SK-N-SH (cell line): ENCODE measurements around the gene CCDC194. TPM values are rescaled to one million over a fixed set of nuclear protein-coding genes. Genes with fewer than 3 reads are reported as not detected.

Source experiments
- CHD2 ChIP-seq: fragments of 150-350 bp; IDR thresholded peaks from 2 replicates; pipeline ENCODE4 v1.6.1; 2018; ENCODE audit warnings: low read length; ENCODE audit not compliant: partially characterized antibody
- EP300 ChIP-seq, 2 experiments: IDR thresholded peaks; 2 replicates each; pipeline versions ENCODE4 v1.4.0 to v1.6.1; 2012; ENCODE audit warnings: borderline replicate concordance in 1 of 2, low read depth in 1 of 2, low read length in 1 of 2
- FOSL2 ChIP-seq: IDR thresholded peaks from 2 replicates; pipeline ENCODE4 v1.4.0; 2012; ENCODE audit warnings: low read depth, mild to moderate bottlenecking, moderate library complexity, borderline replicate concordance
- FOXJ3 ChIP-seq: sonication (generic); formaldehyde crosslinking; IDR thresholded peaks from 2 replicates; pipeline ENCODE4 v1.5.1; 2020; ENCODE audit warnings: mild to moderate bottlenecking, missing genetic modification reagents
- FOXM1 ChIP-seq: IDR thresholded peaks from 2 replicates; pipeline ENCODE4 v1.4.0; 2012; ENCODE audit warnings: low read depth, mild to moderate bottlenecking
- GATA2 ChIP-seq: sonication (generic); formaldehyde crosslinking; IDR thresholded peaks from 2 replicates; pipeline ENCODE4 v1.5.0; 2020; ENCODE audit warnings: mild to moderate bottlenecking, missing genetic modification reagents
- IRF3 ChIP-seq: fragments of 150-350 bp; IDR thresholded peaks from 2 replicates; pipeline ENCODE4 v1.6.1; 2016; ENCODE audit warnings: mild to moderate bottlenecking, low read depth, low read length
- JUND ChIP-seq: IDR thresholded peaks from 2 replicates; pipeline ENCODE4 v1.4.0; 2012
- MAX ChIP-seq: IDR thresholded peaks from 2 replicates; pipeline ENCODE4 v1.4.0; 2012; ENCODE audit warnings: low read depth
- MEF2A ChIP-seq: IDR thresholded peaks from 2 replicates; pipeline ENCODE4 v1.4.0; 2012; ENCODE audit warnings: low read depth, borderline replicate concordance
- NRF1 ChIP-seq: IDR thresholded peaks from 2 replicates; pipeline ENCODE4 v1.6.1; 2012; ENCODE audit warnings: low read depth, mild to moderate bottlenecking, low read length
- PBX3 ChIP-seq: IDR thresholded peaks from 2 replicates; pipeline ENCODE4; 2012
- RAD21 ChIP-seq: IDR thresholded peaks from 2 replicates; pipeline ENCODE4 v1.6.1; 2012; ENCODE audit warnings: mild to moderate bottlenecking, low read length
- RCOR1 ChIP-seq: fragments of 150-350 bp; IDR thresholded peaks from 2 replicates; pipeline ENCODE4 v1.6.1; 2017; ENCODE audit warnings: antibody characterized with exemption, low read length
- RFX5 ChIP-seq: IDR thresholded peaks from 2 replicates; pipeline ENCODE4 v1.6.1; 2012; ENCODE audit warnings: mild to moderate bottlenecking, improper control_type of control experiment, low read length
- RXRA ChIP-seq: IDR thresholded peaks from 2 replicates; pipeline ENCODE4 v1.4.0; 2012; ENCODE audit warnings: low read depth, mild to moderate bottlenecking, borderline replicate concordance
- SIN3A ChIP-seq: IDR thresholded peaks from 2 replicates; pipeline ENCODE4 v1.6.1; 2012; ENCODE audit warnings: low read depth, mild to moderate bottlenecking, low read length, moderate library complexity, borderline replicate concordance
- SMC3 ChIP-seq: IDR thresholded peaks from 2 replicates; pipeline ENCODE4 v1.6.1; 2012; ENCODE audit warnings: low read depth, low read length, improper control_type of control experiment
- USF1 ChIP-seq: IDR thresholded peaks from 2 replicates; pipeline ENCODE4 v1.4.0; 2012; ENCODE audit warnings: low read depth, borderline replicate concordance
- USF2 ChIP-seq: fragments of 150-350 bp; IDR thresholded peaks from 2 replicates; pipeline ENCODE4 v1.6.1; 2017; ENCODE audit warnings: antibody characterized with exemption, low read length, low read depth, borderline replicate concordance
- YY1 ChIP-seq: IDR thresholded peaks from 2 replicates; pipeline ENCODE4 v1.4.0; 2012; ENCODE audit warnings: low read depth, mild to moderate bottlenecking
- ZBTB33 ChIP-seq: IDR thresholded peaks from 2 replicates; pipeline ENCODE4 v1.4.0; 2012; ENCODE audit warnings: low read depth, borderline replicate concordance
- polyA plus RNA-seq, 3 experiments: library from polyadenylated mRNA; depleted of rRNA; stranded (reverse); fragments of >200 nt; gene quantifications; 2 replicates each; pipeline ENCODE4 v1.2.3, GENCODE V29; 2012

The CCDC194 gene
- polyA plus RNA-seq, 1 of the 3 experiments (the other 2 are of a cell fraction) = not detected

GRCh38 chr19:17394891-17395415 is 957 bp upstream of the CCDC194 start (continued):
- TF ChIP-seq ZBTB33 (no peak), EP300 (IDR thresholded peaks at IDR 0.05; ENCODE audit: borderline replicate concordance in 1 of 2, low read depth in 1 of 2, low read length in 1 of 2) (no peak), JUND (no peak), USF1 (no peak), MAX (no peak), USF2 (no peak), FOXJ3 (no peak), NRF1 (no peak), YY1 (no peak), SIN3A (no peak), RXRA (no peak), RAD21 (peak; percentile 77), CHD2 (no peak), MEF2A (no peak), RCOR1 (no peak), SMC3 (peak; percentile 66), IRF3 (no peak), PBX3 (no peak), GATA2 (CRISPR knock-in tag) (no peak), FOXM1 (no peak), RFX5 (no peak), FOSL2 (no peak)
